DOHH2 (cell line): Measurements from ENCODE around the gene UMPS.

Experiments used
- H3F3A ChIP-seq: fragments of 200-600 bp; sonication (generic), shearing (Covaris generic); 2 replicates; pipeline ENCODE4 v1.6.0; 2016; ENCODE audit warnings: antibody characterized with exemption, mild to moderate bottlenecking; ENCODE audit not compliant: control insufficient read depth, insufficient read depth
- H3K27ac ChIP-seq: fragments of 200-600 bp; sonication (generic); 2 replicates; pipeline ENCODE4 v1.5.1; 2014; ENCODE audit warnings: low read depth, mild to moderate bottlenecking, low read length, moderate library complexity
- H3K27me3 ChIP-seq: fragments of 200-600 bp; sonication (generic); 2 replicates; pipeline ENCODE4 v1.6.1; 2014; ENCODE audit warnings: mild to moderate bottlenecking, low read length, mixed read lengths; ENCODE audit not compliant: control insufficient read depth
- H3K36me3 ChIP-seq: fragments of 200-600 bp; sonication (generic); 2 replicates; pipeline ENCODE4 v1.6.1; 2014; ENCODE audit warnings: mild to moderate bottlenecking, low read length, moderate library complexity, mixed read lengths; ENCODE audit not compliant: control insufficient read depth
- H3K4me1 ChIP-seq: fragments of 200-600 bp; sonication (generic); 2 replicates; pipeline ENCODE4 v1.6.1; 2014; ENCODE audit warnings: mild to moderate bottlenecking, low read length, mixed read lengths; ENCODE audit not compliant: control insufficient read depth
- H3K4me2 ChIP-seq: fragments of 200-600 bp; sonication (generic); 2 replicates; pipeline ENCODE4 v1.6.0; 2014; ENCODE audit warnings: mild to moderate bottlenecking, low read length, moderate library complexity
- H3K4me3 ChIP-seq: fragments of 200-600 bp; sonication (generic); 2 replicates; pipeline ENCODE4 v1.5.1; 2014; ENCODE audit warnings: mild to moderate bottlenecking, low read length, mixed read lengths
- H3K79me2 ChIP-seq: fragments of 200-600 bp; sonication (generic); 2 replicates; pipeline ENCODE4 v1.6.1; 2014; ENCODE audit warnings: mild to moderate bottlenecking, low read length, mixed read lengths; ENCODE audit not compliant: control insufficient read depth
- H3K9me2 ChIP-seq: fragments of 200-600 bp; sonication (generic); replicated peaks from 2 replicates; pipeline ENCODE4 v1.6.1; 2014; ENCODE audit warnings: mild to moderate bottlenecking, low read length, mixed read lengths; ENCODE audit not compliant: control insufficient read depth
- H3K9me3 ChIP-seq: fragments of 200-600 bp; sonication (generic); 2 replicates; pipeline ENCODE4 v1.6.1; 2014; ENCODE audit warnings: antibody characterized with exemption, low read length, mixed read lengths; ENCODE audit not compliant: control insufficient read depth, insufficient read depth
- H4K20me1 ChIP-seq: fragments of 200-600 bp; sonication (generic); 2 replicates; pipeline ENCODE4 v1.6.0; 2014; ENCODE audit warnings: low read depth, mild to moderate bottlenecking, antibody characterized with exemption, low read length, moderate library complexity; ENCODE audit not compliant: control insufficient read depth, insufficient read depth
- EZH2phosphoT487 ChIP-seq: fragments of 200-600 bp; sonication (generic); IDR thresholded peaks from 2 replicates; pipeline ENCODE4 v1.6.1; 2017; ENCODE audit warnings: borderline replicate concordance, mild to moderate bottlenecking, antibody characterized with exemption, low read length, moderate library complexity, mixed read lengths
- TF ChIP-seq, protein P1 (sequence below): fragments of 200-600 bp; sonication (generic); IDR thresholded peaks from one replicate; pipeline ENCODE4 v1.5.1; 2014; ENCODE audit warnings: antibody characterized with exemption, mild to moderate bottlenecking, low read depth, low read length; ENCODE audit not compliant: poor library complexity, severe bottlenecking

The UMPS gene

GRCh38 chr3:124730129-124730940, at the start of gene UMPS:
TSS of gene UMPS (plus strand) at chr3:124730452. CDS start at chr3:124730472, 20 bp downstream.
- Histone ChIP-seq H3K36me3 (peaks cover 41% of the 10 kb centered on the region), H3K4me3 (peak within 1 kb of the TSS; percentile 97), H3K4me1 (peaks cover 27% of the 10 kb centered on the region), H3K4me2 (peak within 1 kb of the TSS; percentile 99), H4K20me1 (0 out of 2 replicates have a peak, but pooled peaks cover 3% of the 10 kb centered on the region), H3K79me2 (peaks cover 53% of the 10 kb centered on the region), H3K27ac (peak within 1 kb of the TSS; percentile 31; the same call in 1 of the 2 replicates), H3F3A (no peaks in the 10 kb centered on the region), H3K27me3 (peaks cover under 1% of the 10 kb centered on the region; the same call in 1 of the 2 replicates), H3K9me3 (no peaks in the 10 kb centered on the region), H3K9me2 (no peaks in the 10 kb centered on the region)
- TF ChIP-seq, protein P1, sequence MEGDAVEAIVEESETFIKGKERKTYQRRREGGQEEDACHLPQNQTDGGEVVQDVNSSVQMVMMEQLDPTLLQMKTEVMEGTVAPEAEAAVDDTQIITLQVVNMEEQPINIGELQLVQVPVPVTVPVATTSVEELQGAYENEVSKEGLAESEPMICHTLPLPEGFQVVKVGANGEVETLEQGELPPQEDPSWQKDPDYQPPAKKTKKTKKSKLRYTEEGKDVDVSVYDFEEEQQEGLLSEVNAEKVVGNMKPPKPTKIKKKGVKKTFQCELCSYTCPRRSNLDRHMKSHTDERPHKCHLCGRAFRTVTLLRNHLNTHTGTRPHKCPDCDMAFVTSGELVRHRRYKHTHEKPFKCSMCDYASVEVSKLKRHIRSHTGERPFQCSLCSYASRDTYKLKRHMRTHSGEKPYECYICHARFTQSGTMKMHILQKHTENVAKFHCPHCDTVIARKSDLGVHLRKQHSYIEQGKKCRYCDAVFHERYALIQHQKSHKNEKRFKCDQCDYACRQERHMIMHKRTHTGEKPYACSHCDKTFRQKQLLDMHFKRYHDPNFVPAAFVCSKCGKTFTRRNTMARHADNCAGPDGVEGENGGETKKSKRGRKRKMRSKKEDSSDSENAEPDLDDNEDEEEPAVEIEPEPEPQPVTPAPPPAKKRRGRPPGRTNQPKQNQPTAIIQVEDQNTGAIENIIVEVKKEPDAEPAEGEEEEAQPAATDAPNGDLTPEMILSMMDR = no peak
- no peak for TF ChIP-seq EZH2phosphoT487

- H3K36me3 ChIP-seq = no peaks in the 10 kb centered on the region
- H4K20me1 ChIP-seq = no peaks in the 10 kb centered on the region
- TF ChIP-seq, protein P1 = no peak
- no peak for TF ChIP-seq EZH2phosphoT487
- H3F3A ChIP-seq = no peaks in the 10 kb centered on the region
- H3K27ac ChIP-seq = no peak overlapping the region
- no peak overlapping the region for H3K4me2 ChIP-seq
- peaks cover 4% of the 10 kb centered on the region; the same call in 1 of the 2 replicates for H3K27me3 ChIP-seq
- no peaks in the 10 kb centered on the region for H3K9me2 ChIP-seq
- H3K79me2 ChIP-seq = no peaks in the 10 kb centered on the region
- no peak overlapping the region for H3K4me3 ChIP-seq
- H3K9me3 ChIP-seq = no peaks in the 10 kb centered on the region
- no peaks in the 10 kb centered on the region for H3K4me1 ChIP-seq
These were observed 49.7 kb upstream of the UMPS start for GRCh38 chr3:124680521-124680920.

- H3K4me2 ChIP-seq = no peak overlapping the region
- H3K27me3 ChIP-seq = peaks cover 5% of the 10 kb centered on the region; the same call in 1 of the 2 replicates
- no peaks in the 10 kb centered on the region for H3F3A ChIP-seq
- no peaks in the 10 kb centered on the region for H3K9me2 ChIP-seq
- H4K20me1 ChIP-seq = no peaks in the 10 kb centered on the region
- H3K27ac ChIP-seq = no peak overlapping the region
- no peak overlapping the region for H3K4me3 ChIP-seq
- no peaks in the 10 kb centered on the region for H3K4me1 ChIP-seq
- H3K36me3 ChIP-seq = no peaks in the 10 kb centered on the region
- no peak for TF ChIP-seq EZH2phosphoT487
- TF ChIP-seq, protein P1 = no peak
- no peaks in the 10 kb centered on the region for H3K79me2 ChIP-seq
- no peaks in the 10 kb centered on the region for H3K9me3 ChIP-seq
These were observed 48.0 kb upstream of the UMPS start for GRCh38 chr3:124682263-124682662.
